Keratinocyte (primary cell): ENCODE data around the gene APCDD1.

Source experiments
- EZH2 ChIP-seq: IDR thresholded peaks from one replicate; pipeline ENCODE4 v1.6.1; 2012; ENCODE audit warnings: inconsistent platforms, mild to moderate bottlenecking, low read length, moderate library complexity
- TF ChIP-seq, protein P1 (sequence below), 3 experiments: IDR thresholded peaks in 1 of 3; conservative IDR thresholded peaks in 1 of 3; optimal IDR thresholded peaks in 1 of 3; 2 replicates in 2 of 3; 3 replicates in 1 of 3; pipeline versions ENCODE3 to v1.5.1; 2011; ENCODE audit warnings: low read length in 3 of 3, mild to moderate bottlenecking in 3 of 3, moderate library complexity in 2 of 3, control low read depth in 1 of 3, inconsistent platforms in 1 of 3; ENCODE audit not compliant: insufficient read depth in 2 of 3; ENCODE audit errors: extremely low read depth in 1 of 3

DNA sequence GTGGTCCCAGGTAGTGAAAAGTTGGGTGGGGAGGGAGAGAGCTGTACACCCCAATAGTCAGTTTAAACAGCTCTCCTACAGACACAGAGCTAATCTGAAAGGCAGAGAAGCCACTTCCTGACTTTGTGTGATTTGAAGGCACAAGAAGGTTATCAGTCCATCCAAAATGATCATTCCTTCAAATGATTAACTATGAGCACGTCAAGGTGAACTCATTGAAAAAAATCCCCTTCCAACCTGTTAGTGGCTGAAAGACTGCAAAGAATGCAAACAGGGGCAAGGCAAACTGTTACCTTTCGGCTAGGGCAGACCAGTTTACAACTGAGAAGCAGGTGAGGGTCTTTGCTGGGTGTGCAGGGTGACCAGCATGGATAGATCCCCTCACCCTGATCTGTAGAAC lies 22.8 kb upstream of the APCDD1 start:
- TF ChIP-seq, protein P1, sequence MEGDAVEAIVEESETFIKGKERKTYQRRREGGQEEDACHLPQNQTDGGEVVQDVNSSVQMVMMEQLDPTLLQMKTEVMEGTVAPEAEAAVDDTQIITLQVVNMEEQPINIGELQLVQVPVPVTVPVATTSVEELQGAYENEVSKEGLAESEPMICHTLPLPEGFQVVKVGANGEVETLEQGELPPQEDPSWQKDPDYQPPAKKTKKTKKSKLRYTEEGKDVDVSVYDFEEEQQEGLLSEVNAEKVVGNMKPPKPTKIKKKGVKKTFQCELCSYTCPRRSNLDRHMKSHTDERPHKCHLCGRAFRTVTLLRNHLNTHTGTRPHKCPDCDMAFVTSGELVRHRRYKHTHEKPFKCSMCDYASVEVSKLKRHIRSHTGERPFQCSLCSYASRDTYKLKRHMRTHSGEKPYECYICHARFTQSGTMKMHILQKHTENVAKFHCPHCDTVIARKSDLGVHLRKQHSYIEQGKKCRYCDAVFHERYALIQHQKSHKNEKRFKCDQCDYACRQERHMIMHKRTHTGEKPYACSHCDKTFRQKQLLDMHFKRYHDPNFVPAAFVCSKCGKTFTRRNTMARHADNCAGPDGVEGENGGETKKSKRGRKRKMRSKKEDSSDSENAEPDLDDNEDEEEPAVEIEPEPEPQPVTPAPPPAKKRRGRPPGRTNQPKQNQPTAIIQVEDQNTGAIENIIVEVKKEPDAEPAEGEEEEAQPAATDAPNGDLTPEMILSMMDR (optimal IDR thresholded peaks at IDR 0.05 in 1 of 3, IDR thresholded peaks at IDR 0.05 in 1 of 3, conservative IDR thresholded peaks at IDR 0.05 in 1 of 3; ENCODE audit: extremely low read depth in 1 of 3, insufficient read depth in 2 of 3, low read length in 3 of 3) = no peak
- TF ChIP-seq EZH2 = no peak
